CD4-positive, alpha-beta T cell treated with Interleukin-15 for 1 hour (primary cell): Measurements from ENCODE around the gene SDR9C7.
A peak's percentile ranks its signal among the peaks of the same experiment; 100 is the strongest.
"Not testable (repeated sequence)": the region's sequence is repeated elsewhere in the genome, so short reads cannot be mapped to it uniquely, and the experiment has no call there.

Experiments
- DNase-seq: peaks from one replicate; pipeline ENCODE4 v3.0.0-alpha.2; 2020

The SDR9C7 gene

DNA sequence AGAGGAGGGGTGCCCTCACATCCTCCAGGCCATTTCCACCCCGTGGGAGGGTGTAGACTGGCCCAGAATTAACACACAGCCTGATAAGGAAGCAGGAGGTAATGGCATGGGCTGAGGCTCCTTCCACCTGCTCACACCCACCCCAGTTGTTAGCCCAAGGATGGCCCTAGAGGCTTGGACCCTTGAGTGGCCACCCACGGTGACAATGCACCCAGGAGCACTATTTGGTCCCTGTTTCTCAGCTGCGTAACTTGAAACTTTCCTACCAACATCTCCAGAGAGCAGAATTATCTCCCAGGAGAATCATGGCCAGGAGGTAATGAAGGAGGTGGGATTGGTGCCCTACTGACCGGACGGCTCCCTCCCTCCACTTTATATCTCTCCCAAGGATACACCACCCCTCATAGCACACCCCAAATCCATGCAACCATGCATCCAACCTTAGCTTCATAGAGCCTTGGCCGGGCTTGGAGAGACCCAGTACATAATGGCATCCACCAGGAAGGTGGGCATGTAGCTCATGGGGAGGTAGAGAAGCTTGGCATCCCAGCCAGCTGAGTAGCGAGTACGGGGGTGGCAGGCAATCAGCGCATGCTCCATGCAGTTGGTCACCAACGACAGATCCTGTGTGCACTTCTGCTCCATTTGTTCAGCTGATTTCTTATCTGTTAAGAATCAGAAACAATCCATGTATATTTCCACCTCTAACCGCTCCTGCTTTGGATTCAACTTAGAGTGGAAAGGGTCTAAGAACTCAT lies 17.6 kb upstream of the SDR9C7 start:
- no peak for DNase-seq

DNA sequence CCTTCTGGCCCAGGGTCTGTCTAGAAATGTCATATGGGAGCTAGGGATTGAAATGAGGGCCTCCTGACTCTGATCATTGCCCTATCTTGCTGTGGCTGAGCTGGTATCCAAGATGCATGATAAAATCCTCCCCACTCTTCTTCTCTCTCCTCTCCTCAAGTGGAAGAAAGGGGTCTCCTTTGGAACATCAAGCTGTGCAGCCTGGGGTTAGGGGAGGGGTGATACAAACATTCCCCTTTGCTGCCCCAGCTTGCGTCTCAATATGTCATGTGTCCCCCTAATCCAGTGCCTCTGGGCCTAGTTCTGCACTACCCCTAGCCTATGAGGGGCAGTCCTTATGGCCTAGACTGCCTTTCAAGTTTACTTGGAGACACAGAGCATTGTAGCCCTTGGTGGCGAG lies 14.7 kb upstream of the SDR9C7 start:
- no peak for DNase-seq

DNA sequence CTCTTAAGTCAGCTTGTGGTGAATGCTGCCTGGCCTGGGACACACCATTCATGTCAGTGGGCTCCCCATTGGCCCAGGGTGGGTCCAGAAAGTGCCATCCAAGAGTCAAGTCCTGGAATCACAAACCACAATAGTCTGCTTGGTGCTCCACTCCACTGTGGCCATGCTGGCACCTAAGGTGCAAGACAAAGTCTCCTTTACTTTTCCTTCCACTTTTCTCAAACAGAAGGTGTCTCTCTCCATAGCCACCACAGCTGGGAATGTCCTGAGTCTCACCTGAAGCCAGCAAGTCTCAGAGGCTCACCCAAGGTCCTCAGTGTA lies 14.2 kb upstream of the SDR9C7 start:
- no peak for DNase-seq

DNA sequence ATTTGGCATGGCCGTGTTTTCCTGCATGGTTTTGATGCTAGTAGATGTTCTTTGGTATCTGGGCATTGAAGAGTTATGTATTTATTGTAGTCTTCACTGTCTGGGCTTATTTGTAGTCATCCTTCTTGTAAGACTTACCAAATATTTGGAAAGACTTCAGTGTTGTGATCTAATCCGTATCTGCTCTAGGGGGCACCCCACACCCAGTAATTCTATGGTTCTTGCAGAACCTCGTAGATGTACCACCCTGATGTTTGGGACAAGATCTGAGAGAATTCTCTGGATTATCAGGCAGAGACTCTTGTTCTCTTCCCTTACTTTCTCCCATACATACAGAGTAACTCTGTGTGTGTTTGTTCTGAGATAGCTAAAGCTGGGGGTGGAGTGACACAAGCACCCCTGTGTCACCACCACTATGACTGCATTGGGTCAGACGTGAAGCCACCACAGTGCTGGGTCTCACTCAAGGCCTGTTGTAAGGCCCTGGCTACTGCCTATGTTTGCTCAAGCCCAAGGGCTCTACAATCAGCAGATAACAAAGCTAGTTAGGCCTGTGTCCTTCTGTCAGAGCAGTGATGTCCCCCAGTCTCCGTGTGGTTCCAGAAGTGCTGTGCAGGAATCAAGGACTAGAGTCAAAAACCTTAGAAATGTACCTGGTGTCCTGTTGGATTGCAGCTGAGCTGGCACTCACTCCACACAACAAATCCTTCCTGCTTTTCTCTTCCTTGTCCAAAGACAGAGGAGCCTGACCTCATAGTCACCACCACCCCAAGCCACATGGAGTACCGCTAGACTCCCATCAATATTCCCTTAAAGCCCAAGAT lies 13.6 kb upstream of the SDR9C7 start:
- DNase-seq: no peak

DNA sequence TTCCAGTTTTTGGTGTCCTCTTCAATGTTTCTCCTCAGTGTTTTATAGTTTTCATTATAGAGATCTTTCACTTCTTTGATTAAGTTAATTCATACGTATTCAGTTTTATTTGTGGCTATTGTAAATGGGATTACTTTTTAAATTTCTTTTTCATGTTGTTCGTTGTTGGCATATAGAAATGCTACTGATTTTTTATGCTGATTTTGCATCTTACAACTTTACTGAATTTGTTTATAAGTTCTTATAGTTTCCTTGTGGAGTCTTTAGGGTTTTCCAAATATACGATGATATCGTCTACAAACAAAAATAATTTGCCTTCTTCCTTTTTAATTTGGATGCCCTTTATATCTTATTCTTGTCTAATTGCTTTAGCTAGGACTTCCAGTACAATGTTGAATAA lies 9.7 kb upstream of the SDR9C7 start:
- DNase-seq: no peak

DNA sequence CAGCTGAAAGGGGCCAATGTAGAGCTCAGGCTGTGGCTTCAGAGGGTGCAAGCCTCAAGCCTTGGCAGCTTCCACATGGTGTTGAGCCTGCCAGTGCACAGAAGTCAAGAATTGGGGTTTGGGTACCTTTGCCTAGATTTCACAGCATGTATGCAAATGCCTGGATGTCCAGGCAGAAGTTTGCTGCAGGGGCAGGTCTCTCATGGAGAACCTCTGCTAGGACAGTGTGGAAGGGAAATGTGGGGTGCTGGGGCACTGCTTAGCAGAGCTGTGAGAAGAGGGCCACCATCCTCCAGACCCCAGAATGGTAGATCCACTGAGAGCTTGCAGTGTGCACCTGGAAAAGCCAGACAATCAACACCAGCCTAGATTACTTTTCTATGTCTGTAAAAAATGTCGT lies 9.2 kb upstream of the SDR9C7 start:
- not testable (repeated sequence) for DNase-seq

DNA sequence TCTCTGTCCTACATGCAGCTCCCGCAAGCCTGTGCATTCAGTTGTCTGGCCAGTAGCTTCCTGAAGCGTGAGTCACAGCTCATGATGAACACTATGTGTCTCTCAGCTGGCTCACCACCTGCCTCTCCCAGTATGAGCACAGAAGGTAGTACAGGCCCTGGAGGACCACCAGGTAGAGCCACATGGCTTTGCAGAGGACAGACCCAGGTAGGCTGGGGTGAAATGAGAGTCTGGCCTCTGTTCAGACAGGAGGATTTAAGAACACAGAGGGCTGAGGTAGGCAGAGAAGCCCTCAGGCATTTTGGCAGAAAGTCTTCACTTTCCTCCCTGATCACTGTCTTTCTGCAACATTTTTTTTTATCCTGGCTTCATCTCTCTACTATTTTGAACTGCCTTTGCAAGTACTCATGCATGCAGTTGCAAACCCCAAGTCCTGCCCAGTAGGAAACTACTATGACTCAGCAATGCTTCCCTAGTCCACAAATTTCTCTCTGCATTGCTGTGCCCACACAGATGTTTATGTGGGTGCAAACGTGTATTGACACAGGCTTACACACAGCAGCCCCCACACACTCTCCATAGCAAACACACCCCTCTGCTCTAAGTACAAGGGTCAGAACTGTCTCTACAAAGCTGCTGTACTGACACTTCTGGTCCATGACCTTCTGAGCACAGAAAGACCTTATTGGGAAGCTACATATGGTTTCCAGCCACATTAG lies 7.2 kb upstream of the SDR9C7 start:
- DNase-seq: no peak

DNA sequence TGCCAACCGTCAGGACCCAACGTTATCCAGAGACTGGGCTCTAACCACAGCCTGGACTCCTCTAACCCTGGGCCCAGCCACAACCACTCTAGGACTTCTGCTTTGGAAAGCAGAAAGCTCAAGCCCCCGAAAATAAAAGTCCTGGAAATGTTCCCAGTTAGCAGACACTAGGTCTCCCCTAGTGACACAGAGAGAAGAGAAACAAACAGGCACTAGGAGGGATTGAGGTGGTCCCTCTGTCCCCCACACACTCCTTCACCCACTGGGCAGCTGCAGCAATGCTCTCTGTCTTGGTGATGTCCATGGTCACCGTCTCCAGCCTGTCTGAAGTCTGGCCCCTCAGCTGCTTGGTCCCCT lies 6.7 kb upstream of the SDR9C7 start:
- DNase-seq: not testable (repeated sequence)

DNA sequence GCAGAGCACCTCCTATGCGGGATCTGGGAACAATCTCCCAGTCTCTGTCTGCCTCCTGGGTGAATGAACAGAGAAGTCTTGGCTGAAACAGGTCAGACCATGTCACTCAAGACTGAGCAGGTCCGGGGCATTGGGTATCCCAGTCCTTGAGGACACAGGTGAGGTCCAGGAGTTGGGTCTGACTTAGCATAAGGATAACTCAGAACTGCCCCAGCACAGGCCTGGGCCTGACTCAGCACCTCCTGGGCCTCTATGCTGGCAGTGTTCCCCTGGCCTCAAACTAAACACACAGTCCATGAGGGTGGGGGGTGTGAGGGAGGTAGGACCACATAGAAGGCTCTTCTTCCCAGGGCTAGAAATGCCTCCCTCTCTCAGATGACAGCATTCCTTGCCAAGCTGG lies 1.5 kb upstream of the SDR9C7 start:
- no peak for DNase-seq

DNA sequence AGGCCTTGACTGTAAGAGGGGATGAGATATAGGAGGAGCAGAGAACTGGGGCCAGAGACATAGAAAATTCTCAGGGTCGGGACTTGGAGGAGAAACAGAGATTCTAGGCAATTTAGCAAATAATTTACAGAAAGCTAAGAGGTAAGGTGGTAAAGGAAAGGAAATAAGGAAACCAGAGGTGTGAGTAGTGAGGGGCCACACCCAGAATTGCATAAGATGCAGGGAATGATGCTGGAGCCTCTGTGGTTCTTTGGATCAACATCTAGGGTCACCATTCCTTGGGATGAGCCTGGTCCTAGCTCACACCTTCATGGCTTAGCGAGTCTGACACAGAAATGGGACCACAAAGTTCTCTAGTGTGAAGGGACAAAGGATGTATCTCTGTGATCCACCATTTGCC lies 949 bp upstream of the SDR9C7 start:
- no peak for DNase-seq

DNA sequence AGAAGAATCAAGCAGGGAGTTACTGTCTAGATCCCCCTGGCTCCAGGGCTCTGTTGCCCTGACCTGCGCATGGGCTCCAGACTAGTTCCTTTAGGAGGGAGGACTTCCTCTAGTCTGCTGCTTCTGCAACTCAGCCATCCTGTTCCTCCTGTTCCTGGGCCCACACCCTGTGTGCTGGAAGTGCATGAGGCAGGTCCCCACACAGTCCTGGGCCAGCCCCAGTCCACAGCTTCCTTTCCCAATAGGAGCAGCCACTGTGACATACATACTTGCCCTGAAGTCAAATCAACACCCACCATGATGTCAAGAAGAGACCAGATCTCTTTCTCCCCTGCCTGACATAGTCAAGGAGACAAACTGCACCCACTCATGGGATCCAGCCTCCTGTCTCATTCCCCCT lies 1.3 kb downstream of the SDR9C7 start:
- no peak for DNase-seq

DNA sequence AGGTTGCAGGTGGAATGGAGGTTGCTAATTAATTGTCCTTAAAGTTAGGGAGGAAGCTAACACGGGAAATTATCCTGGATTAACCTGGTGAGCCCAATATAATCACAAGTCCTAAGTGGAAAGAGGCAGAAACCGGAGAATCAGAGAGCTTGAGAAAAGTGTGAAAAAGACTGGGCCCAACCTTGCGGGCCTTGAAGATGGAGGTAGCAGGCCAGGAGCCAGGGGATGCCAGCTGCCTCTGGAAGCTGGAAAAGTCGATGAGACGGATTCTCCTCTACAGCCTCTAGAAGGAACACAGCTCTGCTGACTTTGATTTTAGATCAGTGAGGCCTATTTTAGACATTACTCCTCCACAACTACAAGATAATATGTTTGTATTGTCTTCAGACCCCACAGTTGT lies 2.1 kb downstream of the SDR9C7 start:
- no peak for DNase-seq

DNA sequence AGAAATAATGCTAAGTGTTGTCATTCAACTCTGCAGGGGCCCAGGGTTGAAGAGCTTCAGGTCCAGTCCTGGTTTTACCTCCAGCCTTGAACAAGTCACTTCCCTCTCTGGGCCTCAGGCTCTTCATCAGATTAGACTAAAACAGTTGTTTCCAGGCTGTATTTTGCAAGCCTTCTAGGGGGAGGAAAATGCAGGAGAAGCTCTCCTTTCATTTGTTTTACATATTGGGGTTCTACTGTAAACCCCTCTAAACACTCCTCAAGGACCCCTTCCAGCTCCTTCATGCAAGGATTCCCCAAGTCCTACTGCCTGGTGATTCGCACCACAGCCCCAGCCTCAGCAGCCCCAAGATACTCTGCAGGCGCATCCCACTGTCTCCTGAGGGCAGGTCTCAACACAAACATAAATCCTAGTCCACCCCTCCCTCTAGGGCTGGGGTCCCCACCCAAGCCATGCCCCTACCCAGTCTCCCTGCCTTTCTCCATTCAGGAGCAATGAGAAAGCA lies 2.7 kb downstream of the SDR9C7 start:
- peak; percentile 28 for DNase-seq

DNA sequence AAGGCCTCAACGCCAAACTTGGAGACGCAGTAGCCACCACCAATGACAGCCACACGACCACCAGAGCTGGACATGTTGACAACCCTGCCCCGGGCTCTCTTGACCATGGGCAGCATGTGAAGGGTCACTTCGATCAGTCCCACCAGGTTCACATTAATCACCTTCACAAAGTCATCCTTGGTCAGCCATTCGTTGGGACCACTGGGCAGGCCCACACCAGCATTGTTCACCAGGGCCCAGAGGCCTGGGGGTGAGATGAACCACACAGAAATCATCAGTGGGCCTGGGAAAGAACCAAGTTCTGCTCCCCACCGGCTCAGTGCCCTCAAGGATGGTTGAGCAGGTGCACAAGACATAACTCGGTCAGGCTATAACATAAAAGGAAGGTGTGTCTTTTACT lies 4.0 kb downstream of the SDR9C7 start:
- no peak for DNase-seq

DNA sequence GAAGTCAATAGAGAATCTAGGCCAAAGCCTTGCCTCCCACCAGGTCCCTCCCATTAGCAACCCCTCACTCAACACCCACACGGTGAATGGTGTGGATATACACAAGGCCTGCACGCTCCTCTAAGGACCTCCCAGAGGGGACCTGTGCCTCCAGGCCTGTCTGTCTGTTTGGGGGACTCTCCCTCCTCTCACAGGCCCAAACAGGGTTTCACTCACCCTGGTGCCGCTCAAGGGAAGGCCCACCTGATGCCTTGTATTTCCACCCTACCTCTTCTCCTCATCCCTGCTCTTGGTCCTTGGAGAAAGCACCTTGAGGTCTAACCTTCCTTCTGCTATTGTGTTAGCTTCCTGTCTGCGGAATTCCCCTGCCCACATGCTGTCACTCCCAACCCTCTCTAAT lies 4.4 kb downstream of the SDR9C7 start:
- no peak for DNase-seq

DNA sequence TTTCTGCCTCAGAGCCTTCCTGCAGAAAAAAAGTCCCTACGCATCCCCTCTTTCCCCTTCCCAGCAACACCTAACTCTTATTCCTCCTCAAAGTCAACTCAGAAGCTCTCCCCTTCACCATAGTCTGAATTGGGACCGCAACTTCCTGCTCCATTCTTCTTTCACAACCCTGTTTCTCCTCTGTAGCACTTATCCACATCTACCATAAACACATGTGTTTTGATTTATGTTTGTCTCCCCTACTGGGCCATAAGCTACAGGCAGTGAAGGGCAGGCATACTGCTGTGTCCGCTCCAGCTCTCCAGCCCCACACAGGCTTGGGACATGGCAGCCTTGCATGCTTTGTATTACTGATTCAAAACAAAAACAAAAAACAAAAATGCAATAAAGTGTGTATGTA lies 5.9 kb downstream of the SDR9C7 start:
- DNase-seq: no peak

DNA sequence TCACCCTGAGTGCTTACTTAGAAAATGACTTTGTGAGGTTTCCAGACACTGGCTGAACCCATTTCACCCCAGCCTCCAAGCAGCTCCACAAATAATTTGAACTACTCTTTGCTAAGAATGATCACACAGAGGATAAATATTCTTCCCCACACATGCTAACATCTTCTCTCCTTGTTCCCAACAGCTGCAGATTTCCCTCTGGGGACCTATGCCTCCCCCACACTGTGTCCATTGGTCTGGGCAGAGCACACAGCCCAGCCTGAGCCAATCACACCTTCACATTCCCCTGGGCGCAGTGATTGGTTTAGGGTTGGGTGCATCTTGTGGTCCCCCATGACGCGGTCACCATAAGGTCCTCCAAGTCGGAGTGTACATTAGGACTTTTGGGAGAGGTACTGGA lies 6.9 kb downstream of the SDR9C7 start:
- no peak for DNase-seq

DNA sequence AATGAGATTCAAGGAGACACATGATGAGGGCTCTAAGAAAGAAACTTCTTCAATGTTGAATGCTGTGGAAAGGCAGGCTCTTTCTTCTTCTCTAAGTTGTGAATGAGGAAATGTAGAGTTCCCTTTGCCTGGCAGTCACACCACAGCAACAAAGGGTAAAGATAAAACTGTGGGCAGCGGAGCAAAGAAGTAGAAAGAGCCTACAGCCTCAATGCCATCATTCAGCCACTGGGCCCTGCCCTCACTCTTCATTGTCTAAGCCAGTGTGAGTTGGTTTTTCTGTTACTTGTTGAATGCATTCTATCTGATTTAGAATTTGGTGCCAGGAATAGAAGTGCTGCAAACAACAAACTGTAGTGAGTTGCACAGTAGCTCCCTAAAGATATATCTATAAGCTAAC lies 12.2 kb downstream of the SDR9C7 start:
- no peak for DNase-seq

DNA sequence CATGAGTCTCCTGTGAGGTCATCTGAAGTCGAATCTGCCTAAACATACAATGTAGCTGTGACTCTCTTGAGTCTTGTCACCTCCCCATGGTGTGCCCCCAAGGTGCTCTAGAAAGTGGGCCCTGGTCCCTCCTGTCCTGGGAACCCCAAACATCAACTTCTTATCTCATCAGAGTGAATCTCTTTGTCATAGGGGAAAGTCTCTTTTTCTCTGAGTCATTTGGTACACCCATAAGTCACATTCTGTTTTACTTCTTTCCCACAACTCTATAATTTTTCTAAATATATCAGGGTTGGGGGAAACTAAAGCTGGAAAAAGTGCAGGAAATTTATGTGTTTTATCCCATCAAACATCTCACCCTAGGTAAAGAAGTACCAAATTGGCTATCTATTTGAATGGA lies 12.9 kb downstream of the SDR9C7 start:
- DNase-seq: no peak

DNA sequence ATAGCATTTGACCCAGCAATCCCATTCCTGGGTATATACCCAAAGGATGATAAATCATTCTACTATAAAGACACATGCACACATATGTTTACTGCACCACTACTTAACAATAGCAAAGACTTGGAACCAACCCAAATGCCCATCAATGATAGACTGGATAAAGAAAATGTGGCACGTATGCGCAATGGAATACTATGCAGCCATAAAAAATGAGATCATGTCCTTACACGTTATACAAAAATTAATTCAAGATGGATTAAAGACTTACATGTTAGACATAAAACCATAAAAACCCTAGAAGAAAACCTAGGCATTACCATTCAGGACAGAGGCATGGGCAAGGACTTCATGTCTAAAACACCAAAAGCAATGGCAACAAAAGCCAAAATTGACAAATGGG lies 16.1 kb downstream of the SDR9C7 start:
- DNase-seq: not testable (repeated sequence)

DNA sequence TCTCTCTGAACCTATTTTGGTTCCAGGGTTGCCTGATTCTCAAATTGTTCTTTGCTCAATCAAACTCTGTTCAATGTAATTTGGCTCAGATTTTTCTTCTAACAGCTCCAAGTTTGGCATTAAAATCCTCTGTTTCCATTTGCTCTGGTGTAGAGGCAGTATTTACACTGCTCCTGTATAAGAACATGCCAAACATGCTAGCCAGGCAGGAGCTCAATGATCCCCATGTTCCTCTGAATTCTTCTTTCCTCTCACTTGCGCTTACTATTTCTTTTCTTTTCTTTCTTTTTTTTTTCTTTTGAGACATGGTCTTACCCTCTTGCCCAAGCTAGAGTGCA lies 17.2 kb downstream of the SDR9C7 start:
- no peak for DNase-seq

DNA sequence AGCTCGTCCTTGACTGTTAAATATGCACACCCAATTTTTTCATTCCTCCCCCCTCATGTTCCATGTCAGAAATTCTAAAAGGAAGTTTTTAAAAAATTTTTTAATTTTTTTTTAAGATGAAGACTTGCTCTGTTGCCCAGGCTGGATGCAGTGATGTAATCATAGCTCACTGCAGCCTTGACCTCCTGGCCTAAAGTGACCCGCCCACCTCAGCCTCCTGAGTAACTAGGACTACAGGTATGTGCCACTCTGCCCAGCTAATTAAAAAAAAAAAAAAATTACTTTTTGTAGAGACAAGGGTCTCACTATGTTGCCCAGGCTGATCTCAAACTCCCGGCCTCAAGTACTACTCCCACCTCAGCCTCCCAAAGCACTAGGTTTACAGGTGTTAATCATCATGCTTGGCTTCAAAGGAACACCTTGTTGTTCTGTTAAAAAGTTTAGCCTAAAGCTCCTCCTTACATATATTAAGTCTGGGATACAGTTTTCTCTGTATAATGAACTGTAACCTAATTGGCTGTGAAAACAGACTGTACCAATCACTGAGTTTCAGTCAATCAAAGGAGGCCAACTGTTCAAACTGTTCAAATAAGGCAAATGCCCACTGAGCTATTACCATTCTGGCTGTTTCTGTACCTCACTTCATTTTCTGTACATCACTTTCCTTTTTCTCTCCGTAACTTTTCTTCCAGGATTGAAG lies 17.8 kb downstream of the SDR9C7 start:
- no peak for DNase-seq

DNA sequence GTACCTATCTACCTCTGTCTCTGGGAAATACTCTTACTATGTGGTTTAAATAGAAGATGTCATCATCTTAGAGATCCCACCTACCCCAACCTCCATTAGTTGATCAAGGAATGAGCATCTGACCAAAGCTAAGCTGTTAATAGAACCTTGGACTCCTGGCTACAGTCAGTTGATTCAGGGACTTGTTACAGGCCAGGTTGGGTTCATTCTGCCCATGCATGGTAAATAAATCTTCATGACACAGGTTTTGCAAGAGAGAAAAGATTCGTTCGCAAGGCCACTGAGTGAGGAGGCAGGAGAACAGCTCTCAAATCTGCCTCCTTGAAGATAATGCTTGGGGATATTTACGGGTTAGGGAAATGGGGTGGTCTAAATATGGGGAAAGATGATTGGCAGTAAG lies 19.5 kb downstream of the SDR9C7 start:
- no peak for DNase-seq

DNA sequence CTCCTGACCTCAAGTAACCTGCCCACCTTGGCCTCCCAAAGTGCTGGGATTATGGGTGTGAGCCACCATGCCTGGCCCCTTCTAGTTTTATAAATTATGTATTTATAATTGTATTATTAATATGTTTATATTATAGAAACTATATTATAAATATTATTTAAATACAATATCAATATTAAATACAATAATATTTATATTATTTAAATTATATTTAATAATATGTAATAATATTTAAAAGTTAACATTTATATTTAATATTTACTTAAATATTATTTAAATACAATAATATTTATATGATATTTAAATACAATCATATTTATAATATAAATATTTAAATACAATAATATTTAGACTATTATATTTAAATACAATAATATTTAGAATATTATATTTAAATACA lies 20.0 kb downstream of the SDR9C7 start:
- no peak for DNase-seq
